Subcutaneous adipose tissue (tissue), 4 donors: ENCODE results near the gene SEPTIN11. TPM values are rescaled to one million over a fixed set of nuclear protein-coding genes. Genes with fewer than 3 reads are reported as not detected.

Experiments
- CTCF ChIP-seq: fragments of 450-650 bp; IDR thresholded peaks from one replicate; pipeline ENCODE4 v1.5.1; 2016; ENCODE audit warnings: low read depth, mild to moderate bottlenecking, control low read depth, antibody characterized with exemption, moderate library complexity
- total RNA-seq, 4 donors: library from RNA; depleted of rRNA; stranded (reverse); fragments of >200 nt; gene quantifications; one replicate each; pipeline ENCODE4 v1.1.0, GENCODE V29; 2016

Gene SEPTIN11
- total RNA-seq, 4 donors from 2014 or later: 323 to 398 (median 349) TPM

- no peak for TF ChIP-seq CTCF
These were observed 13.0 kb downstream of the SEPTIN11 start for GRCh38 chr4:76962406-76963130.

- no peak for TF ChIP-seq CTCF
These were observed 13.7 kb downstream of the SEPTIN11 start for GRCh38 chr4:76963131-76963750.

- no peak for TF ChIP-seq CTCF
These were observed 15.2 kb downstream of the SEPTIN11 start for GRCh38 chr4:76964769-76965168.

GRCh38 chr4:76965866-76966579 lies 16.5 kb downstream of the SEPTIN11 start:
- TF ChIP-seq CTCF: no peak

GRCh38 chr4:76968937-76969336 lies 19.4 kb downstream of the SEPTIN11 start:
- no peak for TF ChIP-seq CTCF

GRCh38 chr4:76969495-76969894 lies 19.9 kb downstream of the SEPTIN11 start:
- TF ChIP-seq CTCF: no peak

GRCh38 chr4:76969941-76970529 lies 20.5 kb downstream of the SEPTIN11 start:
- no peak for TF ChIP-seq CTCF
